ENCODE data around the gene RTN4RL1.

RTN4RL1 gene

DNA sequence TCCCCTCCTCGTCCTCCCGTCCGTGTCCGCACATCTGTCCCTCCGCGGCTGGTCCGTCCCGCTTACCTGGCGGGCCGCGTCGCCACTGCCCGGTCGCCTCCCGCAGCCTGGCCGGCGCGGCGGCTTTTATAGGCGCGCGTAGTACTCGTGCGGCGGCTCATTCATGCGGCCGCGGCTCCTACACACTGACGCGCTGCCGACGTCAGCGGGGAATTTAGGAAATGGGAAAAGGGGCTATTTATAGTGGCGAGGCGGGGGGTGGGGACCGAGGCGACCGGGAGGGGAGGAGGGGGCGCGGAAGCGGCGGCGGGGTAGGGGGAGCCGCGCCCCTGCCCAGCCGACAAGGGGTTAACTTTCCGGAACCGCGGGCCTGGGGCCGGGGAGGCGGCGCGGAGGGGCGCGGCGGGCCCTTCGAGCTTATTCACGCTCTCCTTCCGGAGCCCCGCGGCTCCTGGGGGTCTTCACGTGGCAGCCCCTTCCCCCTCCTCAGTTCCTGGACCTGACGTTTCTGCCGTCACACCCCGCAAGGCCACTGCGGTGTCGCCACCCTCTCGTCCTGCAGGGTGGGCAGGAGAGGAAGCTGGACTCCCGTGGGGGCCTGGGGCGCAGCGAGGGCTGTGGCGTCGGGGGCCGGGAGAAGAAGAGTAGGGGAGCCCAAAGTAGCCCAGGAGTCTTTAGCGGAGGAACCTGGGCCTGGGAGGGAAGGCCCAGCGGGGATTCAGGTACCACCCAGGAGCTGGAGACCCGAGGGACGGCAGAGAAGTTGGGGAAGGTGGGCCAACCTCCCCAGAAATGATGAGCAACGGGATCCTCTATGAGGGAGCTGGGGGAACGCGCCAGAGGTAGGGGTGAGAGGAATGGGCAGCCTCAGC lies 26.2 kb upstream of the RTN4RL1 start:
- peak overlapping the region in 1 of 2 experiments; percentile 84 for H3K4me3 ChIP-seq (ENCODE audit: insufficient read depth in 1 of 2, low read depth in 1 of 2, low read length in 2 of 2)
- H3K18ac ChIP-seq (ENCODE audit: low read depth in 1 of 2, low read length in 2 of 2): no peak overlapping the region
- H2BK120ac ChIP-seq (ENCODE audit: low read depth, low read length): peak overlapping the region; percentile 19
- H2BK12ac ChIP-seq (ENCODE audit: low read length in 2 of 2): peak overlapping the region in 1 of 2 experiments; percentile 73
- peak overlapping the region; percentile 98 for H3K4me2 ChIP-seq (ENCODE audit: low read length, poor library complexity, severe bottlenecking)
- peaks cover 0 to under 1% of the 10 kb centered on the region in 2 experiments for H3K36me3 ChIP-seq (ENCODE audit: control insufficient read depth in 1 of 2, insufficient read depth in 2 of 2, low read depth in 1 of 2, low read length in 2 of 2)
- H3K14ac ChIP-seq (ENCODE audit: low read length in 2 of 2): no peak overlapping the region
- no peaks in the 10 kb centered on the region for H3K9me3 ChIP-seq (ENCODE audit: control insufficient read depth, low read length)
- H4K91ac ChIP-seq (ENCODE audit: low read length): no peak overlapping the region
- no peak overlapping the region for H4K8ac ChIP-seq (ENCODE audit: low read length)
- no peak overlapping the region for H3K27ac ChIP-seq (ENCODE audit: low read length, poor library complexity, severe bottlenecking)
- H2BK15ac ChIP-seq (ENCODE audit: low read depth, poor library complexity, severe bottlenecking): peak overlapping the region; percentile 7
- WGBS: 8% methylated on average over 69 of the region's 81 CpGs
- H2AFZ ChIP-seq (ENCODE audit: low read depth, low read length): no peak overlapping the region
- no peak overlapping the region for H2AK5ac ChIP-seq (ENCODE audit: low read length, severe bottlenecking)
- H3K4me1 ChIP-seq (ENCODE audit: control insufficient read depth, insufficient read depth, low read depth, low read length): peaks cover 38% of the 10 kb centered on the region
- peak; percentile 83 for DNase-seq
- peak overlapping the region in 1 of 2 experiments; percentile 94 for H3K23ac ChIP-seq (ENCODE audit: low read length in 2 of 2)
- H3K79me1 ChIP-seq (replicated peaks; ENCODE audit: low read length, poor library complexity, severe bottlenecking): peaks cover 2% of the 10 kb centered on the region
- H3K27me3 ChIP-seq (ENCODE audit: control insufficient read depth in 1 of 2, insufficient read depth in 1 of 2, low read length in 2 of 2): no peaks in the 10 kb centered on the region
- H3K4ac ChIP-seq (ENCODE audit: low read depth in 1 of 2, low read length in 2 of 2): no peak overlapping the region
- H3K9ac ChIP-seq (ENCODE audit: low read length): no peak overlapping the region
- no peak overlapping the region for H2BK5ac ChIP-seq (ENCODE audit: low read depth, low read length, poor library complexity, severe bottlenecking)

DNA sequence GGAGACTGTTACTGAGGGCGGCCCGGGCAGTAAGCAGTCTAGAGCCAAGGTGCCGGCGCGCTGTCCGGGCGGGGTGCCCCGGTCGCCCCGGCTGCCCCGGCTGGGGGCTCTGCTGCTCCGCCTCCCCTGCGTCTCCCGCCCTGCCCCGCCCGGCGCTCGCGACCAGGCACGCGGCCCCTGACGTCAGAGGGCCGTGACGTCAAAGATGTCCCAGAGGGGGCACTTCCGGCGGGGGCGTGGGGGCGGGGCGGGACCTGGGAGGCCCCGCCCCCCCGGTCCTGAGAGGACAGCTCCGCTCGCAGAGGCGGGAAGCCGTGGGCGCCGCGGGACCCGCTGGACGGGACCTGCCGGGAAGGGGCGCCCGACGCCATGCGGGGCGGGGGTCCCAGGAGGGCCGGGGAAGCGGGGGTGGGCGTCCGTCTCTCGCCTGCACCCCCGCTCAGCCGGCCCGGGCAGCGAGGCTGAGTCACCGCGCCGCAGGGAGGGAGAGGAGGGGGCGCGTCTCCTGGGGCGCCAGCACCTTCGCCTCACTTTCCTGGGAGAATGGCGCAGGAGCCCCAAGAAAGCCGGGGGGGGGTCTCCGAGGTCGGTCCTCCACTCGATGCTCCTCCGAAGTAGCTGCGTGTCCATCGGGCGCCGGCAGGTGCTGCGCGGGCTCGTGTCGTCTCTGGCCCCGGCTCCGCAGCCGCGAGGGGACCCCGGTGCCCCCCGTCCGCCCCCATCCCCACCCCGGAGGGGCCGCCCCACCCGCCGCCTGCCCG lies 25.3 kb upstream of the RTN4RL1 start:
- Histone ChIP-seq H2BK12ac (ENCODE audit: low read length in 2 of 2) (peak overlapping the region in 1 of 2 experiments; percentile 39), H4K91ac (ENCODE audit: low read length) (no peak overlapping the region), H3K9ac (ENCODE audit: low read length) (peak overlapping the region; percentile 53), H3K79me1 (replicated peaks; ENCODE audit: low read length, poor library complexity, severe bottlenecking) (peaks cover 5% of the 10 kb centered on the region), H2AFZ (ENCODE audit: low read depth, low read length) (peak overlapping the region; percentile 71), H3K4me2 (ENCODE audit: low read length, poor library complexity, severe bottlenecking) (peak overlapping the region; percentile 98), H2BK120ac (ENCODE audit: low read depth, low read length) (peak overlapping the region; percentile 19), H3K36me3 (ENCODE audit: control insufficient read depth in 1 of 2, insufficient read depth in 2 of 2, low read depth in 1 of 2, low read length in 2 of 2) (no peaks in the 10 kb centered on the region), H3K9me3 (ENCODE audit: control insufficient read depth, low read length) (no peaks in the 10 kb centered on the region), H2BK5ac (ENCODE audit: low read depth, low read length, poor library complexity, severe bottlenecking) (no peak overlapping the region), H3K4ac (ENCODE audit: low read depth in 1 of 2, low read length in 2 of 2) (no peak overlapping the region), H3K23ac (ENCODE audit: low read length in 2 of 2) (no peak overlapping the region), H3K4me3 (ENCODE audit: insufficient read depth in 1 of 2, low read depth in 1 of 2, low read length in 2 of 2) (peak overlapping the region; percentile 63 to 84), H3K27me3 (ENCODE audit: control insufficient read depth in 1 of 2, insufficient read depth in 1 of 2, low read length in 2 of 2) (no peaks in the 10 kb centered on the region), H3K4me1 (ENCODE audit: control insufficient read depth, insufficient read depth, low read depth, low read length) (peaks cover 37% of the 10 kb centered on the region), H3K27ac (ENCODE audit: low read length, poor library complexity, severe bottlenecking) (no peak overlapping the region), H3K14ac (ENCODE audit: low read length in 2 of 2) (no peak overlapping the region), H4K8ac (ENCODE audit: low read length) (no peak overlapping the region), H2BK15ac (ENCODE audit: low read depth, poor library complexity, severe bottlenecking) (peak overlapping the region; percentile 7), H3K18ac (ENCODE audit: low read depth in 1 of 2, low read length in 2 of 2) (peak overlapping the region in 1 of 2 experiments; percentile 40), H2AK5ac (ENCODE audit: low read length, severe bottlenecking) (no peak overlapping the region)
- peak; percentile 78 for DNase-seq
- 2% methylated on average over 51 of the region's 88 CpGs for WGBS

DNA sequence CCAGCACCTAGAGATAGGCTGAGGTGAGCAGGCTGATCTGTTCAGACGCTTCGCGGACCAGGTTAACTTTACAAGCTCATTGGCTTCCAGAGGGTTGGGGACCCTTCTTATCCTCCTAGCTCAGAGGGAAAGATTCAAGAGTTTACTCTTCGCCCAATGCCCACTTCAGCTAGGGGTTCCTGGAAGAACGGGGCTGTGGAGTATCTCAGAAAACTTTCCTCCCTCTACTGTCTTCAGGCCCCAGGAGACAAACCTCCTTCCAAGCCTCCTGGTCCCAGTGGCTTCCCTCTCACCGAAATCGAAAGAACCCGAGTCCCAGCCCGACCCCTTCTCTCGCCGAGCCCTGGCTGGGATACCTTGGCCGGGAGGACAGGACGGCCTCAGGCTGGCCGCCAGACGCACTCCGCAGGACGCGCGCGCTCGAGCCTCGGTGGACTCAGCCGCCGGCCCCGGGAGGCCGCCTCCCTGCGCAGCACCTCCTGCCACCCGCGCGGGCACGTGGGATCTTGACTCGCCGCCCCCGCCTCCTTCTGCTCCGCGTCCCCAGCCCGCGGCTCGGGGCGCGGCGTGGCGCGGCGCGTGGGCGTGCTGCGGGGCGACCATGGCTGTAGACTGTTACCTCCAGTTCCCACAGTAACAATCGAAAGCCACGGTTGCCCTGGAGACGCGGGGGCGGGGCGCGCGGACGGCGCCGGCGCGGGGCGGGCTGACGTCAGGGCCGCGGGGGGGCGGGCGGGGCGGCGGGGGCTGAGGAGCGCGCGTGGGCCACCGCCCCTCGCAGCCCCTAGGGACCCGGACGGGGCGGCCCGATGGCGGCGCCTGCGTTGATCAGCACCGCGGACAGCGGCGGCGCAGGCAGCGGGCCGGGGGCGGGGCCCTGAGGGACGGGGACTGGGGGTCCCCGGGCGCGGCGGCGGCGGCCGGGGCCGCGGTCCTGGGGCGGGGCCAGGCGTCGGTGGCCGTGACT lies 24.5 kb upstream of the RTN4RL1 start:
- Histone ChIP-seq H2BK12ac (ENCODE audit: low read length in 2 of 2) (peak overlapping the region in 1 of 2 experiments; percentile 84), H3K23ac (ENCODE audit: low read length in 2 of 2) (no peak overlapping the region), H3K4ac (ENCODE audit: low read depth in 1 of 2, low read length in 2 of 2) (peak overlapping the region in 1 of 2 experiments; percentile 47), H3K4me2 (ENCODE audit: low read length, poor library complexity, severe bottlenecking) (peak overlapping the region; percentile 98), H2BK120ac (ENCODE audit: low read depth, low read length) (peak overlapping the region; percentile 19), H4K8ac (ENCODE audit: low read length) (no peak overlapping the region), H3K79me1 (replicated peaks; ENCODE audit: low read length, poor library complexity, severe bottlenecking) (peaks cover 11% of the 10 kb centered on the region), H2BK5ac (ENCODE audit: low read depth, low read length, poor library complexity, severe bottlenecking) (no peak overlapping the region), H3K9me3 (ENCODE audit: control insufficient read depth, low read length) (no peaks in the 10 kb centered on the region), H3K9ac (ENCODE audit: low read length) (peak overlapping the region; percentile 98), H3K14ac (ENCODE audit: low read length in 2 of 2) (peak overlapping the region in 1 of 2 experiments; percentile 26), H3K36me3 (ENCODE audit: control insufficient read depth in 1 of 2, insufficient read depth in 2 of 2, low read depth in 1 of 2, low read length in 2 of 2) (peaks cover under 1 to 2% of the 10 kb centered on the region in 2 experiments), H2BK15ac (ENCODE audit: low read depth, poor library complexity, severe bottlenecking) (peak overlapping the region; percentile 23), H2AK5ac (ENCODE audit: low read length, severe bottlenecking) (no peak overlapping the region), H3K27me3 (ENCODE audit: control insufficient read depth in 1 of 2, insufficient read depth in 1 of 2, low read length in 2 of 2) (no peaks in the 10 kb centered on the region), H3K27ac (ENCODE audit: low read length, poor library complexity, severe bottlenecking) (no peak overlapping the region), H2AFZ (ENCODE audit: low read depth, low read length) (peak overlapping the region; percentile 94), H3K4me3 (ENCODE audit: insufficient read depth in 1 of 2, low read depth in 1 of 2, low read length in 2 of 2) (peak overlapping the region; percentile 84 to 85), H3K18ac (ENCODE audit: low read depth in 1 of 2, low read length in 2 of 2) (peak overlapping the region in 1 of 2 experiments; percentile 93), H3K4me1 (ENCODE audit: control insufficient read depth, insufficient read depth, low read depth, low read length) (peaks cover 36% of the 10 kb centered on the region), H4K91ac (ENCODE audit: low read length) (no peak overlapping the region)
- DNase-seq: peak; percentile 79
- WGBS: 8% methylated on average over 53 of the region's 104 CpGs

All from mesenchymal stem cell (in vitro differentiated cells and primary cell).